Measurements from ENCODE around the gene IER5L. TPM values are rescaled to one million over a fixed set of nuclear protein-coding genes. Genes with fewer than 3 reads are reported as not detected.

The IER5L gene
- total RNA-seq, 2 experiments from 2014 or later: 3.7 to 4.1 TPM

DNA sequence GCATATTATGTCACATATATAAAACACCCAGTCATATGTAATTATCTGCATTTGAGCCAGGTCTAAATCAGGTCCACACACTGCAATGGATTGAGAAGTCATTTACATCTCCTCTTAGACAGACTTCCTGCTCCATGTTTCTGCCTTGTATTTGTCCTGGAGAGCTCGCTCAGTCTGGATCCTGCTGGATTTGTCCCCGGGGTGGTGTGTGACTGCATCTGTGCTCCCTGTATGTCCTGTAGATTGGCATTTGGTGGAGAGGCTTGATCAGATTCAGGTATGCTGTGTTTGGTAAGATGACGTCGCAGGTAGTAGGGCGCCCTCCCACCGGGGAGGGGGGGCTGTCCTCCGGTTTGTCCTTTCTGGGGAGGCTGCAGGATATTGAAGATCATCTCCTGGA lies 33.6 kb upstream of the IER5L start:
- intact Hi-C loops (cut with micrococcal nuclease): no loop called here
- Mint-ChIP-seq H3K4me1 (ENCODE audit: low read depth) (peaks cover 30% of the 10 kb centered on the region), H3K9me3 (no peaks in the 10 kb centered on the region), H3K27me3 (no peaks in the 10 kb centered on the region), H3K4me3 (no peak overlapping the region), H3K27ac (no peak overlapping the region), H3K36me3 (ENCODE audit: low read depth) (peaks cover 3% of the 10 kb centered on the region)
- TF ChIP-seq, protein P1, sequence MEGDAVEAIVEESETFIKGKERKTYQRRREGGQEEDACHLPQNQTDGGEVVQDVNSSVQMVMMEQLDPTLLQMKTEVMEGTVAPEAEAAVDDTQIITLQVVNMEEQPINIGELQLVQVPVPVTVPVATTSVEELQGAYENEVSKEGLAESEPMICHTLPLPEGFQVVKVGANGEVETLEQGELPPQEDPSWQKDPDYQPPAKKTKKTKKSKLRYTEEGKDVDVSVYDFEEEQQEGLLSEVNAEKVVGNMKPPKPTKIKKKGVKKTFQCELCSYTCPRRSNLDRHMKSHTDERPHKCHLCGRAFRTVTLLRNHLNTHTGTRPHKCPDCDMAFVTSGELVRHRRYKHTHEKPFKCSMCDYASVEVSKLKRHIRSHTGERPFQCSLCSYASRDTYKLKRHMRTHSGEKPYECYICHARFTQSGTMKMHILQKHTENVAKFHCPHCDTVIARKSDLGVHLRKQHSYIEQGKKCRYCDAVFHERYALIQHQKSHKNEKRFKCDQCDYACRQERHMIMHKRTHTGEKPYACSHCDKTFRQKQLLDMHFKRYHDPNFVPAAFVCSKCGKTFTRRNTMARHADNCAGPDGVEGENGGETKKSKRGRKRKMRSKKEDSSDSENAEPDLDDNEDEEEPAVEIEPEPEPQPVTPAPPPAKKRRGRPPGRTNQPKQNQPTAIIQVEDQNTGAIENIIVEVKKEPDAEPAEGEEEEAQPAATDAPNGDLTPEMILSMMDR (IDR thresholded peaks at IDR 0.05): no peak
- ChIA-PET POLR2A (interaction anchor here (1.2 kb wide), 1 partner anchor 24 kb away, joined by 3 read pairs; no protein-coding TSS in a partner anchor), CTCF (no interaction called here)
- ATAC-seq (no peak), DNase-seq (no peak)

DNA sequence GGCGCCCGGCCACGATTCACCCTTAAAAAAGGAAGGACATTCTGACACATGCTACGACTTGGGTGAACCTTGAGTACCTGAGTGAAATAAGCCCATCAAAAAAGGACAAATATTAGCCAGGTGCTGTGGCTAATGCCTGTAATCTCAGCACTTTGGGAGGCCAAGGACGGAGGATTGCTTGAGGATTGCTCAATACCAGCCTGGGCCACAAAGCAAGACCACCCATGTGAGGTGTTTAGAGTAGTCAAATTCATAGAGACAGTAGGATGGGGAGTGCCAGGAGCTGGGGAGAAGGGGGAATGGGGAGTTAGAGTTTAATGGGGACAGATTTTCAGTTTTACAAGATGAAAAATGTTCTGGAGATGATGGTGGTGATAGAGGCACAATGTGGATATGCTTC lies 32.1 kb upstream of the IER5L start:
- CTCF ChIA-PET: interaction anchor here (2.1 kb wide), 1 partner anchor 27 kb away, joined by 6 read pairs; no protein-coding TSS in a partner anchor
- TF ChIP-seq, protein P1 (IDR thresholded peaks at IDR 0.05): no peak
- peaks cover 3% of the 10 kb centered on the region for H3K36me3 Mint-ChIP-seq (ENCODE audit: low read depth)
- H3K4me1 Mint-ChIP-seq (ENCODE audit: low read depth): peaks cover 35% of the 10 kb centered on the region
- POLR2A ChIA-PET: interaction anchor here (0.8 to 2.3 kb wide), 2 partner anchors 11 to 166 kb away, joined by 3 to 9 read pairs; no protein-coding TSS in a partner anchor
- no peaks in the 10 kb centered on the region for H3K9me3 Mint-ChIP-seq
- intact Hi-C loops (cut with micrococcal nuclease): no loop called here
- no peak overlapping the region for H3K4me3 Mint-ChIP-seq
- ATAC-seq: no peak
- H3K27me3 Mint-ChIP-seq: no peaks in the 10 kb centered on the region
- no peak for DNase-seq
- H3K27ac Mint-ChIP-seq: peak overlapping the region; percentile 8

DNA sequence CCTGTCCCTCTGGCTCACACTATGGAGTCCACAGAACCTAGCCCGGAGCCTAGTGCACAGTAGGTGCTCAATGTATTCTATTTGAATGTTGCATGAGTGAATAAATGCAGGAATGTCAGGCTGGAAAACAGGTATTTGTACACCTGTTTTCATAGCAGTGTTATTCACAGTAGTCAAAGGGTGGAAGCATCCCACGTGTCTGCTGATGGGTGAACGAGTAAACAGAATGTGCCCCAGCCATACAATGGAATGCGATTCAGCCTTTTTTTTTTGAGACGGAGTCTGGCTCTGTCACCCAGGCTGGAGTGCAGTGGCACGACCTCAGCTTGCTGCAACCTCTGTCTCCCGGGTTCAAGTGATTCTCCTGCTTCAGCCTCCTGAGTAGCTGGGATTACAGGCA lies 31.5 kb upstream of the IER5L start:
- ChIA-PET CTCF (interaction anchor here (0.8 to 2.1 kb wide), 2 partner anchors 27 to 36 kb away, joined by 3 to 6 read pairs; no protein-coding TSS in a partner anchor), POLR2A (interaction anchor here (2.3 kb wide), 1 partner anchor 11 kb away, joined by 9 read pairs; no protein-coding TSS in a partner anchor)
- TF ChIP-seq, protein P1 (IDR thresholded peaks at IDR 0.05): no peak
- Mint-ChIP-seq H3K9me3 (no peaks in the 10 kb centered on the region), H3K27me3 (no peaks in the 10 kb centered on the region), H3K27ac (peak overlapping the region; percentile 96), H3K4me3 (peak overlapping the region; percentile 74), H3K4me1 (ENCODE audit: low read depth) (peaks cover 35% of the 10 kb centered on the region), H3K36me3 (ENCODE audit: low read depth) (peaks cover 3% of the 10 kb centered on the region)
- intact Hi-C loops (cut with micrococcal nuclease): no loop called here
- no peak for DNase-seq
- no peak for ATAC-seq

DNA sequence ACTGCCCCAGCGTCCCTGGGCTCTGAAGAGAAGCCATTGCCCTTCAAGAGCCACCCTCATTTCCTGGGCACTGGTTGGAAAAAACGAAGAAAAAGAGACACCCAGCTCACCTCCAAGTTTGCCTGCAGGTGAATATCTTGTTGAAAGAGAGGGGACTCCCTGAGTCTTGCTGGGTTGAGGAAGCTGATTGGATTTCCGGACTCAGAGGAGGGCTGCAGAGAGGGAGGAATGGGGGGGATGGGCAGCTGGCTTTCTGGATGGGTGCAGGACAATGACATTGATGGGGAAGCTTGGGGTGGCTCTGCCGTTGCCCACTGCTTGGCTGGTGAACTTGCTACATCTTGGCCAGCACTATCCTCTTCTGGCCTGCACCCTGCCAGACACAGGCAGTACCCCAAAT lies 31.0 kb upstream of the IER5L start:
- ChIA-PET POLR2A (interaction anchor here (1.4 to 2.3 kb wide), 2 partner anchors 10 to 12 kb away, joined by 4 to 9 read pairs; no protein-coding TSS in a partner anchor), CTCF (interaction anchor here (0.8 to 2.1 kb wide), 2 partner anchors 28 to 35 kb away, joined by 3 to 6 read pairs; no protein-coding TSS in a partner anchor)
- Mint-ChIP-seq H3K27me3 (no peaks in the 10 kb centered on the region), H3K4me3 (peak overlapping the region; percentile 74), H3K4me1 (ENCODE audit: low read depth) (peaks cover 35% of the 10 kb centered on the region), H3K9me3 (no peaks in the 10 kb centered on the region), H3K27ac (peak overlapping the region; percentile 96), H3K36me3 (ENCODE audit: low read depth) (peaks cover 3% of the 10 kb centered on the region)
- ATAC-seq: no peak
- TF ChIP-seq, protein P1 (IDR thresholded peaks at IDR 0.05): no peak
- intact Hi-C loops (cut with micrococcal nuclease): no loop called here
- DNase-seq: no peak

DNA sequence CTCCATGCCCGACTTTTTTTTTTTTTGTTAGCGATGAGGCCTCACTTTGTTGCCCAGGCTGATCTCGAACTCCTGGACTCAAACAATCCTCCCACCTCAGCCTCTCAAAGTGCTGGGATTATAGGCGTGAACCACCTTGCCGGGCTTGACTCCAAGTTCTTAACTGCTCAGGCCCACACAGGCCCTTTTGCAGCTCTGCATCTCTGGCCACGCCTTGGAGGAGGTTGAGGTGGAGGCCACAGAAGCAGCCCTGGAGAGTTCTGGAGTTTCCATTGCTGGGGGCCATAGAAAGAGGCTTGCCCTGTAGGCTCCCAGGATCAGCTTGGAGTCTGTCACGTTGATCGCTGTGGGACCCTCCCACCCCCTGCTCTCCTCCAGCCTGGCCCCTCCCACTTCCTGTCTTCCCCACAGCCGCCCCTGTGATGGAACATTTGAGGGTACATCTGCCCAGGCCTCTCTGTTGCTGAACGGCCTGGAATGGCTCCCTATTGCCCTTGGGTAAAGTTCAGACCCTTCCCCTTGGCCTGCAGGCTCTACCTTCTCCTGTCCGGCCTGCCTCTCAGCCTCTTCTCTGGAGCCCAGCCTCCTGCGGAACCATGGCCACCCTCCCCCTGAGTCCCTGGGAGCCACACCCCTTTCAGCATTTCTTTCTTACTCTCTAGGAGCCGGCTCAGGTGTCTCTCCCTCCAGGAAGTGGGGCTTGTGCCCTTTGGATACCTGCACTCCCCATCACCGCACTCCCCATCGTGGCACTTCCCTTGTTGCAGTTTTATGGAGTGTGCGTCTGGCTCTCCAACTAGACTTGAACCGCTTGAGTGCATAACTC lies 30.4 kb upstream of the IER5L start:
- Mint-ChIP-seq H3K36me3 (ENCODE audit: low read depth) (peaks cover 3% of the 10 kb centered on the region), H3K4me3 (peak overlapping the region; percentile 74), H3K4me1 (ENCODE audit: low read depth) (peaks cover 35% of the 10 kb centered on the region), H3K9me3 (no peaks in the 10 kb centered on the region), H3K27me3 (no peaks in the 10 kb centered on the region), H3K27ac (peak overlapping the region; percentile 96)
- ATAC-seq (peak; percentile 92), DNase-seq (peak; percentile 88)
- TF ChIP-seq, protein P1 (IDR thresholded peaks at IDR 0.05): no peak
- ChIA-PET POLR2A (interaction anchor here (1.3 to 1.4 kb wide), 2 partner anchors 10 to 28 kb away, joined by 4 to 14 read pairs; no protein-coding TSS in a partner anchor), CTCF (interaction anchor here (0.8 kb wide), 1 partner anchor 35 kb away, joined by 3 read pairs; no protein-coding TSS in a partner anchor)
- intact Hi-C loops (cut with micrococcal nuclease): no loop called here

All from activated CD8-positive, alpha-beta T cell treated with anti-CD3 and anti-CD28 coated beads for 36 hours (primary cell).